Inferior parietal cortex (tissue), 1 donor: Measurements from ENCODE around the gene GPR176.

ENCODE experiments used
- DNase-seq: peaks from one replicate; pipeline ENCODE4 v3.0.0-alpha.2; 2016; ENCODE audit errors: extremely low spot score

The GPR176 gene

GRCh38 chr15:39919748-39920509, at the start of gene GPR176:
Gene GPR176, minus strand, starts transcription at chr15:39920266. Its CDS starts 240 bp downstream, at chr15:39920026.
- DNase-seq = peak; percentile 29

GRCh38 chr15:39969002-39969394, 48.9 kb upstream of the GPR176 start:
- DNase-seq = no peak

- DNase-seq = no peak
Observed at GRCh38 chr15:39968273-39969001, 48.4 kb upstream of the GPR176 start.

GRCh38 chr15:39966521-39966920, 46.5 kb upstream of the GPR176 start:
- no peak for DNase-seq

GRCh38 chr15:39963786-39964185, 43.7 kb upstream of the GPR176 start:
- DNase-seq = no peak

GRCh38 chr15:39961051-39961450, 41.0 kb upstream of the GPR176 start:
- no peak for DNase-seq

- no peak for DNase-seq
Observed at GRCh38 chr15:39960411-39960810, 40.3 kb upstream of the GPR176 start.

- DNase-seq = no peak
Observed at GRCh38 chr15:39959411-39959810, 39.3 kb upstream of the GPR176 start.

GRCh38 chr15:39957481-39957880, 37.4 kb upstream of the GPR176 start:
- DNase-seq = no peak

GRCh38 chr15:39953521-39953920, 33.5 kb upstream of the GPR176 start:
- DNase-seq = no peak

GRCh38 chr15:39951561-39951960, 31.5 kb upstream of the GPR176 start:
- no peak for DNase-seq

GRCh38 chr15:39948817-39949216, 28.8 kb upstream of the GPR176 start:
- no peak for DNase-seq

- DNase-seq = no peak
Observed at GRCh38 chr15:39947401-39948197, 27.5 kb upstream of the GPR176 start.

GRCh38 chr15:39946862-39947261, 26.8 kb upstream of the GPR176 start:
- no peak for DNase-seq

- DNase-seq = no peak
Observed at GRCh38 chr15:39944726-39945125, 24.7 kb upstream of the GPR176 start.

- no peak for DNase-seq
Observed at GRCh38 chr15:39942753-39943150, 22.7 kb upstream of the GPR176 start.

- DNase-seq = no peak
Observed at GRCh38 chr15:39942101-39942752, 22.2 kb upstream of the GPR176 start.

GRCh38 chr15:39939487-39940452, 19.7 kb upstream of the GPR176 start:
- DNase-seq = no peak

- no peak for DNase-seq
Observed at GRCh38 chr15:39937696-39938095, 17.6 kb upstream of the GPR176 start.

- no peak for DNase-seq
Observed at GRCh38 chr15:39936681-39937080, 16.6 kb upstream of the GPR176 start.

GRCh38 chr15:39936187-39936586, 16.1 kb upstream of the GPR176 start:
- DNase-seq = no peak
